Tibial artery (tissue), 4 donors: ENCODE results near the gene TRPV3.

Experiments
- DNase-seq, 2 donors: peaks; one replicate each; pipeline ENCODE4 v3.0.0-alpha.2; 2019
- H3K27ac ChIP-seq, 2 donors: fragments of 200-600 bp; sonication (generic) in 1 of 2; 1 replicate in 1 of 2; 2 replicates in 1 of 2; pipeline ENCODE4 v1.5.1; 2018 to 2019; ENCODE audit warnings: mild to moderate bottlenecking in 1 of 2
- H3K27me3 ChIP-seq, 2 donors: fragments of 200-600 bp; sonication (generic) in 1 of 2; one replicate each; pipeline versions ENCODE4 v1.5.1 to v1.6.0; 2016 to 2019
- H3K36me3 ChIP-seq, 3 donors: fragments of 200-600 bp; sonication (generic) in 2 of 3; one replicate each; pipeline ENCODE4 v1.5.1; 2016 to 2019; ENCODE audit warnings: mild to moderate bottlenecking in 2 of 3
- H3K4me1 ChIP-seq, 4 donors: fragments of 200-600 bp; sonication (generic) in 2 of 4; 1 replicate in 3 of 4; 2 replicates in 1 of 4; pipeline ENCODE4 v1.5.1; 2016 to 2019
- H3K4me3 ChIP-seq, 2 donors: fragments of 200-600 bp; sonication (generic) in 1 of 2; 1 replicate in 1 of 2; 2 replicates in 1 of 2; pipeline ENCODE4 v1.5.1; 2018 to 2019; ENCODE audit warnings: mild to moderate bottlenecking in 2 of 2
- H3K9me3 ChIP-seq, 3 donors: fragments of 200-600 bp; sonication (generic) in 1 of 3; one replicate each; pipeline ENCODE4 v1.5.1; 2016 to 2019
- CTCF ChIP-seq, 2 experiments: fragments of 200-600 bp in 1 of 2; fragments of 450-650 bp in 1 of 2; IDR thresholded peaks; one replicate each; pipeline ENCODE4 v1.5.1; 2017 to 2019; ENCODE audit warnings: antibody characterized with exemption in 2 of 2, mild to moderate bottlenecking in 1 of 2, moderate library complexity in 1 of 2
- intact Hi-C: fragments of 100-400 bp; cut with DNase I; formaldehyde crosslinking; loops from one replicate; pipeline ENCODE4 v1.15.0; 2023; ENCODE audit warnings: low total_unique reads

The TRPV3 gene

GRCh38 chr17:3555189-3555796, 2.3 kb downstream of the TRPV3 start:
- intact Hi-C loops: no loop called here
- Histone ChIP-seq H3K36me3 (no peaks in the 10 kb centered on the region), H3K27ac (no peak overlapping the region), H3K4me3 (no peak overlapping the region), H3K27me3 (peaks cover 0 to 40% of the 10 kb centered on the region in 2 donors), H3K9me3 (no peaks in the 10 kb centered on the region), H3K4me1 (no peaks in the 10 kb centered on the region)
- no peak for TF ChIP-seq CTCF (IDR thresholded peaks at IDR 0.05)
- no peak for DNase-seq

- no peak for DNase-seq
- Histone ChIP-seq H3K36me3 (no peaks in the 10 kb centered on the region), H3K9me3 (no peaks in the 10 kb centered on the region), H3K27me3 (peaks cover 0 to 40% of the 10 kb centered on the region in 2 donors), H3K27ac (no peak overlapping the region), H3K4me3 (no peak overlapping the region), H3K4me1 (no peaks in the 10 kb centered on the region)
- intact Hi-C loops: no loop called here
- TF ChIP-seq CTCF (IDR thresholded peaks at IDR 0.05): no peak
Measured at GRCh38 chr17:3554440-3554839, 3.2 kb downstream of the TRPV3 start.

- no peak for DNase-seq
- no peak overlapping the region for H3K27ac ChIP-seq
- H3K4me1 ChIP-seq: no peaks in the 10 kb centered on the region
- H3K36me3 ChIP-seq: no peaks in the 10 kb centered on the region
- H3K9me3 ChIP-seq: no peaks in the 10 kb centered on the region
- H3K27me3 ChIP-seq: peaks cover 0 to 40% of the 10 kb centered on the region in 2 donors
- intact Hi-C loops: no loop called here
- H3K4me3 ChIP-seq: no peak overlapping the region
- no peak for TF ChIP-seq CTCF (IDR thresholded peaks at IDR 0.05)
Measured at GRCh38 chr17:3553419-3554401, 3.9 kb downstream of the TRPV3 start.

- Histone ChIP-seq H3K27ac (no peak overlapping the region), H3K27me3 (peaks cover 0 to 39% of the 10 kb centered on the region in 2 donors), H3K4me1 (no peaks in the 10 kb centered on the region), H3K9me3 (no peaks in the 10 kb centered on the region), H3K36me3 (no peaks in the 10 kb centered on the region), H3K4me3 (no peak overlapping the region)
- intact Hi-C loops: no loop called here
- DNase-seq: no peak
- TF ChIP-seq CTCF (IDR thresholded peaks at IDR 0.05): no peak
Measured at GRCh38 chr17:3552916-3553315, 4.7 kb downstream of the TRPV3 start.

- H3K27me3 ChIP-seq: peaks cover 0 to 22% of the 10 kb centered on the region in 2 donors
- no peak overlapping the region for H3K27ac ChIP-seq
- no peaks in the 10 kb centered on the region for H3K4me1 ChIP-seq
- no peaks in the 10 kb centered on the region for H3K9me3 ChIP-seq
- intact Hi-C loops: no loop called here
- H3K36me3 ChIP-seq: no peaks in the 10 kb centered on the region
- TF ChIP-seq CTCF (IDR thresholded peaks at IDR 0.05): no peak
- DNase-seq: no peak
- no peak overlapping the region for H3K4me3 ChIP-seq
Measured at GRCh38 chr17:3551189-3551588, 6.4 kb downstream of the TRPV3 start.
